Measurements from ENCODE around the gene CPNE7.

The CPNE7 gene

GRCh38 chr16:89605186-89605970 is 29.8 kb downstream of the CPNE7 start:
- DNase-seq: no peak

GRCh38 chr16:89606006-89606405 is 30.4 kb downstream of the CPNE7 start:
- no peak for DNase-seq

DNA sequence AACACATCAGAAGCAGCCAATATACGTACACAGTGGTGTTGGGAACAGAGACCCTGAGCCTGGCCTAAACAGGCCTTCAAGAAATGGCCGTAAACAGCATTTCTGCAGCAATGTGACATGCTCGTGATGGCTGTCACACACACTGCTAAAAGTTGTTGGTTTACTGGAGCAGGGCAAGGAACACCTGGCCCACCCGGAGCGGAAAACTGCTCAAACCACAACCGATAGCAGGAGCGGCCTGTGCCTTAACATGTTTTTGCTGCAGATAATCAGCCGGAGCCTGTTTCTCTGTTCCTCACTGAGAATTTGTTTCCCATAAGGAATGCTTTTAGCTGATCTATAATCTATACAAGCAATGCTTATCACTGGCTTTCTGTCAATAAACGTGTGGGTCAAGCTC is 31.9 kb downstream of the CPNE7 start:
- DNase-seq: no peak

- no peak for DNase-seq
Observed at GRCh38 chr16:89607937-89608740, 32.6 kb downstream of the CPNE7 start.

- no peak for DNase-seq
Observed at GRCh38 chr16:89610108-89610453, 34.5 kb downstream of the CPNE7 start.

GRCh38 chr16:89612415-89613166 is 37.0 kb downstream of the CPNE7 start:
- DNase-seq: no peak

GRCh38 chr16:89613231-89613953 is 37.8 kb downstream of the CPNE7 start, which contains the start of gene DPEP1:
Gene DPEP1 (plus strand): TSS chr16:89613642. CDS start chr16:89630411, 16,769 bp downstream.
- DNase-seq: no peak

GRCh38 chr16:89613954-89614459 is 38.4 kb downstream of the CPNE7 start:
- DNase-seq: no peak

- DNase-seq: no peak
Observed at GRCh38 chr16:89615176-89615575, 39.6 kb downstream of the CPNE7 start.

GRCh38 chr16:89615596-89616090 is 40.1 kb downstream of the CPNE7 start:
- DNase-seq: no peak

GRCh38 chr16:89616623-89617022 is 41.1 kb downstream of the CPNE7 start:
- DNase-seq: no peak

DNA sequence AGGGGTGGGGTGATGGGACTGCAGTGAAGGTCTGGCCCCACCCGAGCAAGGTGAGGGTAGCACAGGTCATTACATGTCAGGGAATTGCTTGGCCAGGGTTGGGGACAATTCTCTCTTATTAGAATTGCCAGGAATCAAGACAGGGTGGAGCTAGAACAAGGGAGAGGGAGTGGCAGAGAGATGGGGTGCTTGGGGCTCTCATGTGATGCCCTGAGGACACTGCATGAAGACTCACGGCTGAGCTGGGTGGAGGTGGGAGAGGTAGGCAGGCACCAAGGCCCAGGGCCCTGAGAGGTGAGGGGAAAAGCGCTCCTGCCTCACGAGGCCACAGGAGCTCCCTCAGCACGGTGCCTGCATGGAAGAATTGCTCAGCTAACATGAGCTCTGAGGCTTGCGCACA is 41.5 kb downstream of the CPNE7 start:
- DNase-seq: no peak

DNA sequence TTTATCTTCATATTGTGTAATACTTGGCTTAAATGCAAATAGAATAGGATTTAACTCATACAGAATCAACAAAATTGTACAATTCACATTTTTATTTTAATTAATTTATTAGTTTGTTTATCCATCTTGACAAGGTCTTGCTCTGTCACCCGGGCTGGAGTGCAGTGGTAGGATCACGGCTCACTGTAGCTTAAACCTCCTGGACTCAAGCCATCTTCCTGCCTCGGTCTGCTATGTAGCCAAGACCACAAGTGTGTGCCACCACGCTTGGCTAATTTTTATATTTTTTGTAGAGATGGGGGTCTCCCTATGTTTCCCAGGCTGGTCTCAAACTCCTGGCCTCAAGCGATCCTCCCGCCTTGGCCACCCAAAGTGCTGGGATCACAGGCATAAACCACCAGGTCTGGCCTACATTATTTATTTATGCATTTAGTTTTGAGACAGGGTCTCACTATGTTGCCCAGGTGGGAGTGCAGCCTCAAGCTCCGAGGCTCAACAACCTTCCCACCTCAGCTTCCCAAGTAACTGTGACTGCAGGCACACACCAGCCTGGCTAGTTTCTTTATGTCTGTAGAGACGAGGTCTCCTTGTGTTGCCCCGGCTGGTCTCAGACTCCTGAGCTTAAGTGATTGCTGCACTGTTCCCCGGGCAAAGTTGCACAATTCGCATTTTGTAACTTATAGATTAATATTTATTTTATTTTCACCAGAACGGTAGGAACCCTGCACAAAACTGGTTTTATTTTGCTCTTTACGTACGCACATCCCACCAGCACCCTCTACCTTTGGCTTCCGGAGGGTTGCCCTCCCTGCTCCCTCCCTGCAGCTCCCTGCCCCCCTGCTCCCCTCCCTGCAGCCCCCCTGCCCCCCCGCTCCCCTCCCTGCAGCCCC is 42.8 kb downstream of the CPNE7 start:
- no peak for DNase-seq

- no peak for DNase-seq
Observed at GRCh38 chr16:89619840-89620239, 44.3 kb downstream of the CPNE7 start.

DNA sequence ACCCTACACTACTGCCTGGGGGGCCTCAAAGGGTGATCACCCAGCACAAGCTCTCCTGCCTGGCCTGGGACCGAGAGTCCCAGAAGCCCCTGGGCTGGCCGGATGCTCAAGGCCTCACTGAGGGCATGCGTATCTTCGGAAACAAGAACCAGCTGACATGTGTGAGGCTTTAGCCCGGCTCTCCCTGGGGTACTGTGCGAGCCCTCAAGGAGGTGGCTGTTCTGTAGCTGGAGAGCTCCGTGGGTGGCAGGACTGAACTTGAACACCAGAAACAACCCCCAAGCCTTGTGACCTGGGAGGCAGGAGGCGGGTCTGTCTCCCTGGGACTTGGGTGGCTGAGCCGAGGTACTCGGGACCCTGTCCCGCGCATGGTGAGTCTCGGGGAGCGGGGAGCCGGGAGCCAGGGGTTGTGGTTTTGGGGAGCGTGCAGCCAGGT is 44.9 kb downstream of the CPNE7 start:
- no peak for DNase-seq

- DNase-seq: no peak
Observed at GRCh38 chr16:89621136-89621697, 45.7 kb downstream of the CPNE7 start.

GRCh38 chr16:89621698-89622409 is 46.3 kb downstream of the CPNE7 start:
- no peak for DNase-seq

DNA sequence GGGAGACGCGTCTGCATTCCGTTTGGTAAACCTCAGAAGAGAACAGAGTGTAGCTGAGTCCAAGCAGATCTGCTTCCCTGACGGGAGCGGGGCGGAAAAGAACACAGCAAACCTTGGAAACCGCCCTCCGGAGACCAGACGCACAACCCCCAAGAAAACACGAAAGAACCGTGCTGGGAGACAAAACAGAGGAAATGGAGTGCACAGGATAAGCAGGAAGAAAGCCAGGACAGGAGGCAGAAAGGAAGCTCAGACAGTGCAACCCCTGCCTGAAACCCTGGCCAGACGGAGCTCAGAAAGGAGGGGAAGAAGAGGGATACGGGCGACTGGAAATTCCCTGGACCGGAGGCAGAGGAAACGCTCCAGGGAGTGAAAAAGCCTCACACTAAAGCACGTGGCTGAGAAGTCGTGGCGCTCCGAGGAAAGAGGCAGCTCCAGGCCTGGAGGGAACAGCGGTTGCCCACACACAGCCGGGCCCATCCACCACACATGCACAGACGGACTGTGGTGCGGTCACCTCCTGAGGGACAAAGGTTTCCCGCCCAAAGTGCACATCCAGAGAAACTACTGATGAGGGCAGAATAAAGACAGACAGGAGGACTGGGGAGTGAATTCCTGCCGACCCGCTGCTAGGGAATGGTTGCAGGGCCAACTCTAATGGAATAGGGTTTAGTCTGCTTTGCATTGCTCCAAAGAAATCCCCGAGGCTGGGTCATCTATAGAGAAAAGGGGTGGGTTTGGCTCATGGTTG is 48.1 kb downstream of the CPNE7 start:
- DNase-seq: no peak
